HK-2 (cell line): ENCODE results near the gene IDS.

ENCODE experiments used
- DNase-seq: peaks from one replicate; pipeline ENCODE4 v3.0.0-alpha.2; 2018; ENCODE audit not compliant: unreplicated experiment

IDS gene

GRCh38 chrX:149458586-149458985, 46.5 kb downstream of the IDS start:
- no peak for DNase-seq

- DNase-seq, result no peak
Measured at GRCh38 chrX:149456476-149457245, 48.4 kb downstream of the IDS start.

DNA sequence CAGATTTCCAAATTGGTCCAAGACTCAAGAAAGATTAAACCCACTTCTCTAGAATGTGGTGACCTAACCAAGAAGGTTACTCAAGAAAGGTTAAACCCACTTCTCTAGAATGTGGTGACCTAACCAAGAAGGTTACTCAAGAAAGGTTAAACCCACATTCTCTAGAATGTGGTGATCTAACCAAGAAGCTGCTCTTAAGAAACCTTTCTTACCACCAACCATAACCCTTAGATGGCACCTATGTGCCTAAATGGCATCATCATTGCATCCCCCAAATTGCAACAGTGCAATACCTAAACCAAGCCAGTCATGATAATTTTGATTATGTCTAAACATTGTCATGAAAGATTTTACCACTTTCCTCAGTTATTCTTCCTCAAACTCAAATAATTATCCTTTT, 49.2 kb downstream of the IDS start:
- no peak for DNase-seq

DNA sequence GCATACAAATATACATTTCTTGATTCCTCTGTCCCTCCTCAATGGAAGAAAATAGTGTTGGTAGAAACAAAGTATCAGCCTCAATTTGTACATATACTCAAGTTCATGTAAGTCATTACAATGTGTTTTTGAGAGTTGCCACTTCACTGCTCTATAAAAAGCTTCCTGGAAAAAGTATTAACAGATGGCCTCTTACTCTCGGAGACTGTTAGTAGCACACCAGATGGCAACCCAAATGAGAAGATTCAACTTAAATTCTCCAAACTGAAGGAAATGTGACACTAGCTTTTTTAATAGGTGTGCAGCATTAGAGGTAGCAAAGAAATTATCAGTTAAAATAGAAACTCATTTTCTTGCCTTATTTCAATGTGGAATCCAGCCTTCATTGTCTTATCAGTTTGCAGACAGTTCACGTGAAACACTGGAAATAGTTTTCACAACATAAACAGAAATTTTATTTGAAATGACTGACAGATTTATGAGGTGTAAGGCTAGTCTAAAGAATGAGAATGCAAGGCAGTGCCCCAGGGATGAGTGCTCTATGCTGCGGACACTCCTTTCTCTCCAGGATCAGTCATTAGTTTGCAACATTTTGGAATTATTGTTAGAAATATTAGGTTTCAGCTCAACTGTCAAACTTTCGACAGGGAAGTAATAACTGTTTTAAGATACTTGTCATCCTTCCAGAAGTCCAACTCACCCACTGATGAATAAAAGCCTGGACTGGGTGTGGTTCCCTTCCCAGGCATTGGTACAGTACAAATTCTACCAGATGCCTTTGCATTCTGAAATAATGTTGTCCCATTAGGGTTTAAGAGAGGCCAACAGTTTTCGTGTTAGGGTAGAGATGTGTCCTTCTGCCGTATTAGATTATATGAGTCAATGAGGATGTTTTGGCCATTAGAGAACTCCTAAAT, 50.9 kb downstream of the IDS start:
- no peak for DNase-seq

DNA sequence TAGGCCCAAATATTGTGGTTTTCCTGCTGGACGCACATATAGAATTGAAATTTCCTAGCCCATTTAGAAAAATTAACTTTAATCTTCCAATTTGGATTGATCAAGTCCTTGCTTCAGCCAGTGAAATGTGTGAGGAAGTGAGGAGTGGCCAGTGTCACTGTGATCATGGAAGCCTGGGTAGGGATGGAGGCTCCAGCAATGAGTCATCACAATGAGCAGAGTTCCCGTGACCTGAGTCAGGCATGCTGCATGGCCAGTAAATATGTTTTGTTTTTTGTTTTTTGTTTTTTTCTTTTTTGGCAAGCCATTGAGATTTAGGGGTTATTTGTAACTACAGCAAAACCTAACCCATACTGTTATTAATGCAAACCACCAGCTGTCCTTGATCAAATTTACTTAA, 52.1 kb downstream of the IDS start:
- peak; percentile 20 for DNase-seq

- no peak for DNase-seq
Measured at GRCh38 chrX:149433451-149433850, 71.7 kb downstream of the IDS start.

GRCh38 chrX:149433051-149433450, 72.1 kb downstream of the IDS start:
- DNase-seq, result no peak
